GM18526 (cell line): ENCODE results near the gene GNAI2.

Source experiments
- POLR2A ChIP-seq: IDR thresholded peaks from 3 replicates; pipeline ENCODE4 v1.6.1; 2011; ENCODE audit not compliant: insufficient read length; ENCODE audit errors: extremely low read depth

Gene GNAI2

DNA sequence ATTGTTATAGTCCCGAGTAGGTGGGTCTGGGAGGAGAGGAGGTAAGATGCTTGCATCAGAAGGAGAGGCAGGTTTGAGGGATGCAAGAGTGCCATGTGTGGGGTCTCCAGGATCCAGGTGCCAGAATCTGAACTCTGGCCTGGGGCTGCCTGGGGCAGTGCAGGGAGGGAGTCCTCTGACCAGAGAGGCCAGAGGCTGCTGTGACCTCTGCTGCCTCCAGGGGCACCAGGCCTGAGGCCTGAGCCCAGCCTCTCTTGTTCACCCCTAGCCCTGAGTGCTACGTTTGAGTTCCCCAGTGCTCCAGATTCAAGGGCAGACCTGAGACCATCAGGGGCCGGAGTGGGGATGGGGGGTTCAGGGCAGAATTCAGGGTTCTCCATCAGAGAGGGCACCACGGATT is 23.5 kb upstream of the GNAI2 start:
- TF ChIP-seq POLR2A, result no peak

DNA sequence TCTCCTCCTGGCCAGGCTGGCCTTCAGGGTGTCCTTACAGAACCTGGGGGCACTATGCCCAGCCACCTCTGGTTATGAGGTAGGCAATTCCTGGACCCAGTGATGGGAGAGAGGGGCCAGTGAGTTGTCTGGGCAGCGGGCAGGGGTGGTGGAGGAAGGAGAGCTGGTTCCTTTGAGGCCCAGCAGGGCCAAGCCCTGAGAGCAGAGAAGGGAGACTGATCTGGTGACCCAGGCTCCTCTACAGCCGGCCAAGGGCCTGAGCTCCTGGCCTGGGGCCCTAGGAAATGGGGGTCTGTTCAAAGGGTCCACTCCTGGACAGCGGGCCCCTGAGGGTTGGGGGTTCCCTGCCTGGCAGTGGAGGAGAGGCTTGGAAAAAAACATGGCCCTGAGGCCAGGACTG is 23.0 kb upstream of the GNAI2 start:
- TF ChIP-seq POLR2A, result no peak

DNA sequence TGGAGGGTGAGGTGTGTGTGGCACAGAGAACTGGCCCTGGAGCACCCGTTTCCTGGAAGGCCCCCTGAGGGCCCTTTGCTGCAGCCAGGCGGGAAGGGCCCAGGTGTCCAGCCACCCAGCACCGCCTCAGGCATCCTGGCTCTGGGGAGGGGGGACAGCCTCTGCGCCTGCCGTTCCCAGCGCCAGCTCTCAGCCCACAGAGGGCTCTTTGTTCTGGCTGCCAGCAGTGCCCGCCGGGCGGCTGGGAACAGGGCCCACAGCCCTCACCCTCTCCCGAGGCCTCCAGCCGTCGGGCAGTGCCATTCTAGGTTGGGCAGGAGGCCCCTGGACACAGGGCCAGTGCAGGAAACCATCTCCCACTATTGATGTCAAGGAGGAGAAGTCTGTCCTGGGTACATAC is 22.6 kb upstream of the GNAI2 start:
- TF ChIP-seq POLR2A, result no peak

DNA sequence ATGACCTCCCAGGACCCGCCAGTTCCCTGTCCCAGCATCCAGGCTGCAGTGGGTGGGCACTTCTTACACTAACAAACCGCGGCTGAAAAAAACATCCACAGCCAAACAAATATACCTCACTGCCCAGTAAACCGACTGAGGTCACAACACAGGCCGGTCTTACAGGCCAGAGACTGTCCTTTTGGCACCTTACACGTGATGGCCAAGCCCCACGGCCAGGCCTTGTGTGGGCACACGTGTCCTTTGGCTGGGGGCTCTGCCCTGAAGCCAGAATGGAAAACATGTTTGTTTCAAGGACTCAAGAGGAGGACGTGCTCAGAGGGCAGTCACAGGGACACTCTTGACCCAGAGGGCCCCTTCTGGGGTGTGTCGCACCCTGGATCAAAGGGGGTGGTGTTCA is 21.2 kb upstream of the GNAI2 start:
- TF ChIP-seq POLR2A, result no peak

DNA sequence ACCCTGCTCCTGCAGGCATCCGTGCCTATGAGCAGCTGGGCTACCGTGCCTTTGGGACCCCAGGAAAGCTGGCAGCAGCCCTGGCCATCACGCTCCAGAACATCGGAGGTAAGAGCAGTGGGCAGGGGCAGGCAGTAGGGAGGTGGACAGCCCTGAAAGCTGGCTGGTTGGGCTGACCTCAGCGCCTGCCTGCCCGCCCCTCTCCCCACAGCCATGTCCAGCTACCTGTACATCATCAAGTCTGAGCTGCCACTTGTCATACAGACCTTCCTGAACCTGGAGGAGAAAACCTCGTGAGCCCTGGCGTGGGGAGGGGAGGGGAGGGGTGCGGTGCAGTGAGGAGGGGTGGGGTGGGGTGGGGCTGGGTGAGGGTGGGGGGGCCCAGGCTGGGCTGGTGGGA is 20.5 kb upstream of the GNAI2 start:
- TF ChIP-seq POLR2A, result no peak

DNA sequence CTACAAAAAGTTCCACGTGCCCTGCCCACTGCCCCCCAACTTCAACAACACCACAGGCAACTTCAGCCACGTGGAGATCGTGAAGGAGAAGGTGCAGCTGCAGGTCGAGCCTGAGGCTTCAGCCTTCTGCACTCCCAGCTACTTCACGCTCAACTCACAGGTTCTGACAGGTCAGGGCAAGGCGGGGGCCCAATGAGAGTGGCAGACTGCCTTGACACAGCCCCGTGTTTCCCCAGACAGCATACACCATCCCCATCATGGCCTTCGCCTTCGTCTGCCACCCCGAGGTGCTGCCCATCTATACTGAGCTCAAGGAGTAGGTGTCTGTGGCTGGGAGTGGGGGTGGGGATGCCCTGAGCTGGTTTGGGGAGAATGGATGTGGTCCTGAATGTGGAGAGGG is 18.3 kb upstream of the GNAI2 start:
- no peak for TF ChIP-seq POLR2A

DNA sequence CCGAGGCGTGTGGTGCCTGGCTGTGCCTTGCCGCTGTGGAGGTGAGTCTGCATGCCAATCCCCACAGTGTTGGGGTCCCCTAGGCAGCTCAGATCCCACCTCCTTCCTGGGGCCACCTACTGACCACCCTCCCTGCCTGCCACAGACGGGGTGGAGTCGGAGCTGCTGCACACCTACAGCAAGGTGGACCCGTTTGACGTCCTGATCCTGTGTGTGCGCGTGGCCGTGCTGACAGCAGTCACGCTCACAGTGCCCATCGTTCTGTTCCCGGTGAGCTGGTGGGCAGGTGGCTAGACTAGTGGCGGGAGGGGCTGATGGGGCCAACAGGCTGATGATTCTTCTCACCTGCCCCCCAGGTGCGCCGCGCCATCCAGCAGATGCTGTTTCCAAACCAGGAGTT is 17.6 kb upstream of the GNAI2 start:
- TF ChIP-seq POLR2A, result no peak

DNA sequence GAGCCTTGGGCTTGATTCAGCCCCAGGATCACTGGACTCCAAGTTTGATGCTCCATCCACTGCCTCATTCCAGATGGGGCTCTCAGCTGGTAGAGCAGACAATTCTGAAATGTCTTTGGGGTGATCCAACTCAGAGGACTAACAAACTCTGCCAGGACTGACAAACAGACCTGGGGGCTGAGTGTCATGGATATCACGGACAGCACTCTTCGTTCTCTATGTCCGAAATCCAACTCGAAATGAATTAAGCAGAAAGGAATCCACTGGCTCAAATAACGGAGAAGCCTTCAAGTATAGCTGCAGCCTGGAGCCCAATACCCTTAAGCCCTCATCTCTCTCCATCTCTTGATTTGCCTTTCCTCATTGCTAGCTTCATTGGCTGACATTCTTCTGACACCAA is 16.7 kb upstream of the GNAI2 start:
- no peak for TF ChIP-seq POLR2A

DNA sequence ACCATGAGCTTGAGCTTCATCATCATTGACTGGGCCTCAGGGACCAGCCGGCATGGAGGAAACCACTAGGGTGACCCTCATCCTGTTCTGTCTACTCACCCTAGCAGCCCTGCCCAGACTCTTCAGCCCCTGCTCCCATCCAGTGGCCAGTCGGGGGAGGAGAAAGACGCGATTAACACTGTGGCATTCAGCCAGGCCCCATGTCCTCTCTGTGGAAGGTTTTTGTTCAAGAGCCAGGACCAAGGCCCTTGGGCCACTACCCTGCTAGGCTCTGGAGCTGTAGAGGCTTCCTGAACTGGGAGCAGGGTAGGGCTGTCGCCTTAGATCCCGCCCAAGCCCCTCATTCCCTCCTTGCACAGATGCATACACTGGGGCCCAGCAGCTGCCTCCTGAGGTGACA is 15.9 kb upstream of the GNAI2 start:
- TF ChIP-seq POLR2A, result no peak

DNA sequence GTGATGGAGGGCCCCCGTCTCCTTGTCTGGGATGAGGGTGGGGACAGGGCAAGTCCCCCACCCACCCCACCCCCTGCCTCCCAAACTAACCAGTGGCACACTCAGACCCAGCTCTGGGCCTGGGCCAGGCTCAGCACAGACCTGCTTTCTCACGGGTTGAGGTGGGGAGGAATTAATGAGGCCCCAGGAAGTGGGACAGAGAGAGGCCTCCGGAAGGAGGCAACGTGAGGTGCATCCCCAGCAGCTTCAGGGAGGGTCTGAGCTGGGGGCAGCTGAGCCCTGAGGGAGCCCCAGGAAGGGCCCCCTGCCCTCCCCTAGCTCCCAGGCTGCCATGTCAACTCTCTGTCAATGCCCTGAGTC is 15.0 kb upstream of the GNAI2 start:
- TF ChIP-seq POLR2A, result no peak

DNA sequence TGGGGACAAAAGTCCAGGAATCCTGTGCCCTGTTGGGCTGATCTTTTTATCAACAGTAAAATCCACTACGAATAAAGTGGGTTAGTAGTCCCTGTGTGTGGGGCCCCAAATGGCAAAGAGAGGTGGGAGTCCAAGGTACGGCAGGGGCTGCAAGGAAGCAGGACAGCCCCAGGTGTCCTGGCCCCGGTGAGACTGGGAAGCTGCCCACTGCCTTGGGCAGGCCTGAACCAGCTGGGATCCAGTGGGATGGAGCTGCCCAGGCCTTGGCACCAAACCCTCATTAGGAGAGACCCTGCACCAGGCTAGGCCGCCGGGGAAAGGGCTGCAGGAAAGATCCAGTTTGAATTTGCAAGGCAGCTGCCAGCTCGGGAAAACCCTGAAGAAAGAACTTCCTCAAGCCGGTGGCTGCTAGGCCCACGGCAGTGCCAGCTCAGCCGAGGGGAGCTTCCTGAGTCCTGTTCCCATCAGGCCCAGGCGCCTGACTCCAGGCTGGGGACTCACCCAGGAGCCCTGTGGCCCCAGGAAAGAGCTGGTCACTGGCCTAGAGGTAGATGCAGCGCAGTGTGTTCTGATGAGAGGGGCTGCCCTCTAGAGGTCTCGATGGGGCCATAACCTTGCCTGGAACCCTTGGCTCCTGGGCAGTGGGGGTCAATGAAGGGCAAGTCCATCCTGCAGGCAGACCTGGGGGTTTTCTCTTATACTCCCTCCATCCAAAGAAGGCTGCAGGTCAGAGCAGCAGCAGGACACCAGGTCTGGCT is 14.4 kb upstream of the GNAI2 start:
- TF ChIP-seq POLR2A, result no peak

DNA sequence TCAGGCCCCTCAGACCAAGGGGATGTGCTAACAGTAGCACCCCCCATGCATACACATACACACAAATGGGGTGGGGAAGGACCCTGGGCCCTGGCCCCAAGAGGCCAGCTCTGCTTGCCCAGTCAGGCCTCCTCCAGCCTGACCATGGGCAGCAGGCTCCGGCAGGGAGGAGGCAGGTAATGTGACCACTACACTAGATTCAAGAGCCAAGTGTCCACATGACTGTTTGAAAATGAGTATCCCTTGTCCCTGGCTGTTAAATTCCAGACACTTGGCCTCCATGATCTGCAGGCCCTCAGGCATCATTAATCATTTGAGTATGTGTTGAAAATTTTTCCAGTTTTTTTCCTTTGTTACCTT is 13.9 kb upstream of the GNAI2 start:
- no peak for TF ChIP-seq POLR2A

DNA sequence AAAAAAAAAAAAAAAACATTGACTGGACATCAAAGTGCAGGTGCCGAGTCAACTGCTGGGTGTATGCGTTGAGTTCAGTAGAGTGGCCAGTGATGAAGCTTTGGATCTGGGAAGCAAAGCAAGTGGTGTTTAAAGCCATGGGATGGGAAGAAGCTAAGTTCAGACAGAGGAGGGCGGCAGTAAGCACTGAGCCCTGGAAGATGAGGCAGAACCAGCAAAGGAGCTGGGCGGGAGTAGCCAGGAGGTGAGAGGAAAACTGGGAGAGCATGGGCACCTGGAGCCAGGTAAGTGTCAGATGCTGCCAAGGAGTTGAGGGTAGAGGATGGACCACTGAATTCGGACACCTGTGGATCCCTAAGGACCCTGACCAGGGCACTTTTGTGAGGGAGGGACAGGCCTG is 11.4 kb upstream of the GNAI2 start:
- no peak for TF ChIP-seq POLR2A

DNA sequence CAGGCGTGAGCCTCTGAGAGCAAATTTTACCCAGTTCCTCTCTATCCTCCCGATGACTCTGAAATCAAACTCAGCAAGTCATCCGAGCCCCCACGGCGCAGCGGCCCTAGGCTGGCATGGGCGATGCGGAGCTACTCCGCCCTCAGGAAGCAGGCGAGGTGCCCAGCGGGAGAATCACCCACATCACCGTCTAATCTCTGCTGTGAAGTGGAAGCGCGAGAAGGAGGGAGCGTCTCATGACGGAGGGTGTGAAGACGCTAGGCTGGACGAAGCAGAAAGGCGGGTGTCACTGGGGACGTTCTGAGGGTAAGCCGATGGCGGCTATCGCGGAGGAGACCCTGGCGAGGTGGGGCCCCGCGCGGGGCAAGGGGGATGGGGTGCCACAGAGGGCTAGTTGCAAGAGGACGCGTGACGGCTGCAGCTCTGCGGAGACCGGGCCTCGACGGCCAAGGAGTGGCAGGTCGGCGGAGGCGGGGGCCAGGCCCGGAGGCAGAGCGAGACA is 9.1 kb upstream of the GNAI2 start:
- TF ChIP-seq POLR2A, result no peak

DNA sequence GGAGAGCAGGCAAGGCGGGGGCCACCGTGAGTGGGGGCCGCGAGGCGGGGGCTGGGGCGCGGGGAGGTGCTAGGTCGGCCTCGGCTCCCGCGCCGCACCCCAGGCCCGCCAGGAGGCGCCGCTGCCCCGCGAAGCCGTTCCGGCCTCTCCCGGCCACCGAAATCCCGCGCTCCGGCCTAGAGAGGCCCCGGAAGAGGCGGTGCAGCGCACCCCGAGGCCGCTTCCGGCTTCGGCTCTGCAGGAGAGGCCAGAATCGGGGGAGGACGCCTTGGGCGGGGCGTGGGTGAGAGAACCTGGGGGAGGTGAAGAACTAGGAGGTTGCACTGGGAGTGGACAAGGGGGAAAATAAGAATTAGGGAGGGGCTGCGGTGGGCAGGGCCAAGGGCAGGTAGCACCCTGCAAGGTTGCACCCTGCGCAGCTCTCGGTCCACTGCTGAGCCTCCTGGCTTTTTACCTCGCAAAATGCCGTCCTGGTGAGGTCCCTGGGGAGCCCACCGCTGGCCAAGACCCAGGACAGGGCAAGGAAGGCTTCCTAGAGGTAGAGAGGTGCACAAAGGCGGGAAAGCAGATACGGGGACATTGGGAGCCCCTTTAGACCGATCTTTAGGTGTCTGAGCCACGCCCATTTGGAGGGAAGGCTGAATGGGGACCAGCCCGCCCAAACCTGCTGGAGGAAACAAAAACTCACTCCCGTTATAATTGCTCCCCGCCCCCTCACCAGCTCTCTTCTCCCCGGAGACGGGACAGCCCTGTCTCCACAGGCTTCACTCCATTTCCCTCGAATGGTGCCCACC is 8.4 kb upstream of the GNAI2 start:
- peak; percentile 59 for TF ChIP-seq POLR2A

DNA sequence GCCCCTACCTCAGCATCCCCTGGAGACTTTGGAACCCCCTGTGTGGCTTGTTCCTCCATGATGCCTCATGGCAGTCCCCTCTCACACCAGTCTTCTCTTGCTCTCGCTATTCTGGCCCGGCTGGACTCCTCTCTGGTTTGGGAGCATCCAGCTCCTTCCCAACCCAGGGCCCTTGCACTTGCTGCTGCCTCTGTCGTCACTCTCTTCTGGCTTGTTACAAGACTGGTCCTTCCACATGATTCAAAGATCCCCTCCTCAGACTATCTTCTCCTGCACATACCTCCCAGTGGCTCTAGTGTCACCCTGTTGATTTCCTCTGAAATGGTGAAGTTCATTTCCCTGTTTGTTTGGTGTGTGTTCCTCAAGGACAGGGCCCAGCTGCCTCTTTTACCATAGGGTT is 6.5 kb upstream of the GNAI2 start:
- no peak for TF ChIP-seq POLR2A
